HL-60/S4 treated with phorbol 12-myristate 13-acetate at 8.2 ng/mL for 4 days and 3 days (cell line): ENCODE data around the gene ZNF700.
"Not testable (repeated sequence)": the region's sequence is repeated elsewhere in the genome, so short reads cannot be mapped to it uniquely, and the experiment has no call there.

ENCODE experiments used
- in situ Hi-C: fragments of 300-500 bp; cut with MboI; formaldehyde crosslinking; loops from 2 replicates; pipeline ENCODE4 v1.15.0; 2022; ENCODE audit warnings: low sequenced_read_pairs

ZNF700 gene

GRCh38 chr19:11938383-11938782 is 13.5 kb downstream of the ZNF700 start:
- in situ Hi-C loops = not testable (repeated sequence)

GRCh38 chr19:11941361-11941887 is 16.5 kb downstream of the ZNF700 start:
- in situ Hi-C loops = not testable (repeated sequence)

GRCh38 chr19:11942008-11942842 is 17.3 kb downstream of the ZNF700 start:
- in situ Hi-C loops = no loop called here

- in situ Hi-C loops = no loop called here
Measured at GRCh38 chr19:11942843-11943108, 17.9 kb downstream of the ZNF700 start.

DNA sequence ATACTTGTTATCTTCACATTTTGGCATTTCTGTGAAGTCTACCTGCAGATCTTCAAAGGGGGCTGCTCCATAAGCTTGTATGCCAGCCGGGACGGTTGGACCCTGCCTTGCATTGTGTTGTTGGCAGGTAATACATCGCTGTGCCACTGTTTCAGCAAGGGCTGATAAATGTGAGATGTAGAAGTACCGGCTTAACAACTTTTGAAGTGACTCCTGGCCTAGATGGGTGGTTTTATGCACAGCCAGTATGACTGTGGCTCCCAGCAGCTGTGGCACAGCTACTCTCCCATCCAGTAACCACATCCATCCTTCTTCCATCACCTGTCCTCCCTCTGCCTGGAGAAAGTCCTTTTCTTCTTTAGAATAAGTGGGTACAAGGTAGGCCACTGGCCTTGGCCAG is 19.7 kb downstream of the ZNF700 start:
- in situ Hi-C loops = no loop called here

GRCh38 chr19:11948646-11949045 is 23.7 kb downstream of the ZNF700 start:
- in situ Hi-C loops = no loop called here

- in situ Hi-C loops = no loop called here
Measured at GRCh38 chr19:11949201-11949600, 24.3 kb downstream of the ZNF700 start.

GRCh38 chr19:11949614-11950080 is 24.7 kb downstream of the ZNF700 start:
- in situ Hi-C loops = not testable (repeated sequence)

GRCh38 chr19:11950312-11950711 is 25.4 kb downstream of the ZNF700 start:
- in situ Hi-C loops = no loop called here

DNA sequence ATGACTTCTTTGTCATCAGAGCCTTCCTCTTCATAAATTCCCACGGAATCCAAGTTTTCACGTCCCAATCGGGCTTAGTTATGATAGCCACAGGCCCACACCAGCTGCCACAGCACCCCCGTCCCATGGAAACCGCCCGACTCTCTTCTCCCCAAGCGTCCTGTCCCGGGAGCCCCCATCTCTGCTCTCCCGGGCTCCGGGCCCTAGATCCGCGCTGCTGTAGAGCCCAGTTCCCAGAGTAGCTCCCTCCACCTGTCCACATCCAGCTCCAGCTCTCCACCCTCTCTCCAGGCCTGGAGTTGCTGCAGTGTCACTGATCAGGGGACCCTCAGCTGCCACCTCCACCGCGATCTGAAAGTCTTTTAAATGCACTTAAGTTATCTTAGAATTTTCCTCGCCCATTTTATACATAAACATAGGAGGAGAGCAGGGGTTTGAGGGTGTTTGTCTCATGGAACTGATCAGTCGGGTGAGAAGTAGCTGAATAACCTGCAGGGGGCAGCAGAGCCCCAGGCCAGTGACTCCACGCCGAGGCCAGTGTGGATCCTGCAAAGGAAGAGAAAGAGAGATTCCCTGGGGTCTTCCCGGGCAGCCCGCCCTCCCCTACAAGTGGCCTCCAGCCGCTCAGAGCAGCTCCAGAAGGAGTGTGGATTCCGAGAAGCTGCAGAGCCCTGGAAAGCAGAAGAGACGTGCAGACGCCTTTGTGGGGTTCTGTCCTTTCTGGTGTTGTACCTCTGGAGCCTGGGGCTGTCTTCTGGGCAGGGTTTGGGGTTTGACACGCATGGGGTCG is 38.9 kb downstream of the ZNF700 start:
- in situ Hi-C loops = no loop called here

GRCh38 chr19:11964496-11964857 is 39.6 kb downstream of the ZNF700 start:
- in situ Hi-C loops = no loop called here

DNA sequence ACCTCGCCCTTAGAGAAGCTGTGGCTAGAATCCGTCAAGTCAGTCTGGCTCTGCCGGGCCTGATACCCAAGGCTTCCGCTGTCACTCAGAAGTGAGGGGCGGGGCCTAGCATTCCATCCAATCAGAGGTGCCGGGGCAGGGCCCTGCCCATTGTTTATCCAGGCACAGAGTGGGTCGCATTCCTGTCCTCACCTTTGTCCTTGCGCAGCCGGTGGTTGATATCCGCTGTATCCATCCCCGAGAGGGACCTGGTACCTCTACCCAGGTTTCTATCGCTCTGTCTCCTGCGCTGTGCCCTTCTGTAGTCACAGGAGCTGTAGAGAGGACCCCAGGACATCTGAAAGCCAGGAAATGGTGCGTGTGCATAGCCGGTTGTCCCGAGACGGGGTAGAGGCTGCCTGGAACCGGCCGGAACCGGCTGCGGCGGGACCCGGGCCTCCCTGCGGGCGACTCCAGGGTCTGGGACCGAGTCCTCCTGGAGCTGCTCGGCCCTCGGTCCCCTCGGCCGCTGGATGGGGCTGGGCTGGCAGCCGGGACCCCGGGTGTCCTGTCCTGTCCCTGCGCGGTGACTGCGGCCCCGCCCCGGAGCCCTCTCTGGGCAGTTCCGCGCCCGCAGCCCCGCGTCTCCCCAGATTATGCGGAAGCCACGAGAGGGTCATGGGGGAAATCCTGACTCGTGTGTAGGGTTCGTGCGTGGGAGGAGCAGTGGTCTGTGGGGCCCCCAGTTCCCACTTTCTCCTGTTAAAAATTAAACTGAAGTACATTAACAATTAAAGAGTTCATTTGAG is 40.1 kb downstream of the ZNF700 start, which contains the start of gene ZNF763:
TSS of gene ZNF763 (plus strand) at position 183 of the 788 bp plus-strand sequence. CDS start at position 352, 169 bp downstream.
- in situ Hi-C loops = no loop called here

DNA sequence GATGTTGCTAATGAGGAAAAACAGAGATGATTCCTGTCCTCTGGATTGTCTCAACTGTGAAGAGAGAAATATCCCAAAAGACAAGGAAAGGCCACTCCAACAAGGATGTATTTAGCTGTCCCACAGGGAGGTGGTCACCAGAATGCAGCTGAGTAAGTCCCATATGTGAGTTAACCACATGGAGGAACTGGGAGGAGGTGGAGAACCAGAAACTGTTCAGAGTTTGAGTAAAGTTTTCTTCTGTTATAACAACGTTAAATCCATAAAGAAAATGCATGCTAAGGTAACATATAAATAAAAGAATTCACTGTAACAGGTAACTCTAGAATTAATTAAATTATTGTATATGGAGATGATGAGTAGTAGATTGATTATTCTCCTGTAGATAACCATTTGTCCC is 45.3 kb downstream of the ZNF700 start:
- in situ Hi-C loops = no loop called here

GRCh38 chr19:11971041-11971440 is 46.1 kb downstream of the ZNF700 start:
- in situ Hi-C loops = no loop called here

DNA sequence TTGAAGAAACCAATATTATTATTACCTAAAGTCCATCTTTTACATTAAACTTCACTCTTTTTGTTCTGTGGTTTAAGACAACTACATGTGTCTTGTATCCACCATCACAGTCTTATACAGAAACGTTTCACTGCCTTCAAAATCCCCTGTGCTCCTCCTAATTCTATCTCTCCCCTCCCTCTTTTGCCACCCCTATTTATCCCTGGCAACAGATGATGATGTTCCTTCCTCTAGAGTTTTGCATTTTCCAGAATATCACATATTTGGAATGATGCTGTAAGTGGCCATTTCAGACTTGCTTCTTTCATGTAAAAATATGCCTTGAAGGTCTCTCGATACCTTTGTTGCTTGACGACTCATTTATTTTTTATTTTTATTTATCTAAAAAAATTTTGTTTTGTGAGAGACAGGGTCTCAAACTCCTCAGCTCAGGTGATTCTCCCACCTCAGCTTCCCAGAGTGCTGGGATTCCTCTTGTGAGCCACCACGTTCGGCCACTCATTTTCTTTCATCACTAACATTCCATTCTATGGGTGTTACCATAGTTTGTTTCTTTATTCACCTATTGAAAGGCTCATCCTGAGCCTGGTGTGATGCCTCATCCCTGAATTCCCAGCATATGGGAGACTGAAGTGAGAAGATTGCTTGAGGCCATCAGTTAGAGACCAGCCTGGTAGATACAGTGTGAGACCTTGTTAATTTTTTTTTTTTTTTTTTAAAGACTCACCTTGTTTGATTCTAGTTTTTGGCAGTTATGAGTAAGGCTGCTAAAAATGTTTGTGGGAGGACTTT is 48.3 kb downstream of the ZNF700 start:
- in situ Hi-C loops = no loop called here

DNA sequence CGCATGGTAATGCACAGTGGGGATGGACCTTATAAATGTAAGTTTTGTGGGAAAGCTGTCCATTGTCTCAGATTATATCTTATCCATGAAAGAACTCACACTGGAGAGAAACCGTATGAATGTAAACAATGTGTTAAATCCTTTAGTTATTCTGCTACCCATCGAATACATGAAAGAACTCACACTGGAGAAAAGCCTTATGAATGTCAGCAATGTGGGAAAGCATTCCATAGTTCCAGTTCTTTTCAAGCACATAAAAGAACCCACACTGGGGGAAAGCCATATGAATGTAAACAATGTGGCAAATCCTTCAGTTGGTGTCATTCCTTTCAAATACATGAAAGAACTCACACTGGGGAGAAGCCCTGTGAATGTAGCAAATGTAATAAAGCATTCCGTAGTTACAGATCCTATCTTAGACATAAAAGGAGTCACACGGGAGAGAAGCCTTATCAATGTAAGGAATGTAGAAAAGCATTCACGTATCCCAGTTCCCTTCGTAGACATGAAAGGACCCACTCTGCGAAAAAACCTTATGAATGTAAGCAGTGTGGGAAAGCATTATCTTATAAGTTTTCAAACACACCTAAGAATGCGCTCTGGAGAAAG is 53.7 kb downstream of the ZNF700 start:
- in situ Hi-C loops = no loop called here

GRCh38 chr19:11979527-11979926 is 54.6 kb downstream of the ZNF700 start:
- in situ Hi-C loops = no loop called here

GRCh38 chr19:11982526-11982925 is 57.6 kb downstream of the ZNF700 start:
- in situ Hi-C loops = no loop called here

DNA sequence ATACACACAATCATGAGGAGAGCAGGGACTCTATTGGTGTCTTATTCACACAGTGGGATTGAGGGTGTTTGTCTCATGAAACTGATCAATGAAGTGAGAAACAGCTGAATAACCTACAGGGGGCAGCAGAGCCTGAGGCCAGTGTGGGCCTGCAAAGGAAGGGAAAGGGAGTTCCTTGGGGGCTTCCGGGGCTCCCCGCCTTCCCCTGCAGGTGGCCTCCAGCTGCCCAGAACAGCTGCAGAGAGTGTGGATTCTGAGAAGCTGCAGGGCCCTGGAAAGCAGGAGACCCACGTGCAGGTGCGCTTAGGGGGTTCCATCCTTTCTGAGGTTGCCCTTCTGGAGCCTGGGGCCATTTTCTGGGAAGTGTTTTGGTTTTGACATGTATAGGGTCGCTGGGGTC is 60.1 kb downstream of the ZNF700 start:
- in situ Hi-C loops = no loop called here

DNA sequence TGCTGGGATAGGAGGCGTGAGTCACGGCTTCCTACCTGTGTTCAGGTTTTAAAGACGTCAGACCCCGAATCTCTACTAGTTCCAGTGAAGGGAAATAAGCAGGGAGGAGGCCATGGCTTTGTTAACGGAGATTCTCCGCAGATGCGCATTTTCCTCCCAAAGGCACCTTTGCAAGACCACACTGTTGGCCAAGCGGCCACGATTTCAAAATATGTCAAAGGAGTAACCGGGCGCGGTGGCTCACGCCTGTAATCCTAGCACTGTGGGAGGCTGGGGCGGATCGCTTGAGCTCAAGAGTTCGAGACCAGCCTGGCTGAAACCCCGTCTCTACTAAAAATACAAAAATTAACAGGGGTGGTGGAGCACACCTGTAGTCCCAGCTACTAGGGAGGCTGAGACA is 61.8 kb downstream of the ZNF700 start:
- in situ Hi-C loops = no loop called here
